Keratinocyte (primary cell): ENCODE results near the gene ZNF148. TPM values are rescaled to one million over a fixed set of nuclear protein-coding genes. Genes with fewer than 3 reads are reported as not detected.

Experiments used
- DNase-seq: peaks from one replicate; pipeline ENCODE4 v3.0.0-alpha.2; 2011; ENCODE audit warnings: low read depth, missing footprints, low spot score
- FAIRE-seq: peaks from 2 replicates; lab custom pipeline; 2011; peaks lifted over from hg19 to GRCh38; lab: Jason Lieb, UNC
- H2AFZ ChIP-seq: 2 replicates; pipeline ENCODE4 v1.6.0; 2012; ENCODE audit warnings: low read length, control low read depth, inconsistent platforms; ENCODE audit not compliant: control insufficient read depth
- H3K27ac ChIP-seq: 2 replicates; pipeline ENCODE4 v1.5.1; 2011; ENCODE audit warnings: low read length; ENCODE audit not compliant: control insufficient read depth, insufficient read depth
- H3K27me3 ChIP-seq: 3 replicates; pipeline ENCODE4 v1.6.0; 2011; ENCODE audit warnings: low read length; ENCODE audit not compliant: control insufficient read depth, insufficient read depth; ENCODE audit errors: extremely low read depth
- H3K36me3 ChIP-seq, 2 experiments: 2 replicates in 1 of 2; 3 replicates in 1 of 2; pipeline ENCODE4 v1.5.1; 2011; ENCODE audit warnings: low read length in 2 of 2, mild to moderate bottlenecking in 1 of 2; ENCODE audit not compliant: control insufficient read depth in 2 of 2, insufficient read depth in 2 of 2; ENCODE audit errors: extremely low read depth in 1 of 2
- H3K4me1 ChIP-seq: 3 replicates; pipeline ENCODE4 v1.5.1; 2011; ENCODE audit warnings: low read length; ENCODE audit not compliant: control insufficient read depth, insufficient read depth; ENCODE audit errors: extremely low read depth
- H3K4me2 ChIP-seq: 3 replicates; pipeline ENCODE4 v1.6.0; 2011; ENCODE audit warnings: low read depth, low read length; ENCODE audit not compliant: control insufficient read depth, insufficient read depth; ENCODE audit errors: extremely low read depth
- H3K4me3 ChIP-seq, 3 experiments: fragments of 200-600 bp in 1 of 3; sonication (generic) in 1 of 3; 2 replicates in 2 of 3; 3 replicates in 1 of 3; pipeline ENCODE4 v1.5.1; 2011 to 2016; ENCODE audit warnings: low read length in 3 of 3, mild to moderate bottlenecking in 3 of 3, control low read depth in 2 of 3, inconsistent platforms in 1 of 3, low read depth in 1 of 3, mixed read lengths in 1 of 3, mixed run types in 1 of 3, moderate library complexity in 1 of 3; ENCODE audit not compliant: control insufficient read depth in 2 of 3, insufficient read depth in 2 of 3; ENCODE audit errors: extremely low read depth in 1 of 3
- H3K79me2 ChIP-seq: 2 replicates; pipeline ENCODE4 v1.6.0; 2012; ENCODE audit warnings: low read length; ENCODE audit not compliant: control insufficient read depth, insufficient read depth
- H3K9ac ChIP-seq: 3 replicates; pipeline ENCODE4 v1.6.0; 2011; ENCODE audit warnings: low read length; ENCODE audit not compliant: control insufficient read depth, insufficient read depth; ENCODE audit errors: extremely low read depth
- H3K9me1 ChIP-seq: 3 replicates; pipeline ENCODE4 v1.6.0; 2011; ENCODE audit warnings: low read length; ENCODE audit not compliant: control insufficient read depth, insufficient read depth; ENCODE audit errors: extremely low read depth
- H3K9me3 ChIP-seq: 2 replicates; pipeline ENCODE4 v1.5.1; 2012; ENCODE audit warnings: low read depth, low read length; ENCODE audit not compliant: control insufficient read depth
- H4K20me1 ChIP-seq: 3 replicates; pipeline ENCODE4 v1.6.0; 2011; ENCODE audit warnings: low read length; ENCODE audit not compliant: control insufficient read depth, insufficient read depth; ENCODE audit errors: extremely low read depth
- EZH2 ChIP-seq: IDR thresholded peaks from one replicate; pipeline ENCODE4 v1.6.1; 2012; ENCODE audit warnings: inconsistent platforms, mild to moderate bottlenecking, low read length, moderate library complexity
- dilution Hi-C: fragments of 300-500 bp; cut with MboI; formaldehyde crosslinking; loops from one replicate; pipeline ENCODE4 v1.7.0; 2020; ENCODE audit warnings: low sequenced_read_pairs; ENCODE audit not compliant: extremely low pct_ligation_motif_present
- polyA plus RNA-seq, 5 experiments: library from polyadenylated mRNA; depleted of rRNA in 3 of 5; stranded (reverse) in 3 of 5; stranded (forward) in 1 of 5; unstranded in 1 of 5; fragments of >200 nt; gene quantifications; 1 replicate in 1 of 5; 2 replicates in 3 of 5; 3 replicates in 1 of 5; pipeline versions ENCODE4 v1.2.1 to v1.2.3, GENCODE V29; 2011 to 2012; ENCODE audit warnings: missing spikeins in 2 of 5, low read depth in 1 of 5, low replicate concordance in 1 of 5
- TF ChIP-seq, protein P1 (sequence below), 3 experiments: IDR thresholded peaks in 1 of 3; conservative IDR thresholded peaks in 1 of 3; optimal IDR thresholded peaks in 1 of 3; 2 replicates in 2 of 3; 3 replicates in 1 of 3; pipeline versions ENCODE3 to v1.5.1; 2011; ENCODE audit warnings: low read length in 3 of 3, mild to moderate bottlenecking in 3 of 3, moderate library complexity in 2 of 3, control low read depth in 1 of 3, inconsistent platforms in 1 of 3; ENCODE audit not compliant: insufficient read depth in 2 of 3; ENCODE audit errors: extremely low read depth in 1 of 3

Gene ZNF148
- polyA plus RNA-seq, 1 donor (not counting 4 experiments of a cell fraction or from before 2014, with no cell fraction given): 21.4 TPM

DNA sequence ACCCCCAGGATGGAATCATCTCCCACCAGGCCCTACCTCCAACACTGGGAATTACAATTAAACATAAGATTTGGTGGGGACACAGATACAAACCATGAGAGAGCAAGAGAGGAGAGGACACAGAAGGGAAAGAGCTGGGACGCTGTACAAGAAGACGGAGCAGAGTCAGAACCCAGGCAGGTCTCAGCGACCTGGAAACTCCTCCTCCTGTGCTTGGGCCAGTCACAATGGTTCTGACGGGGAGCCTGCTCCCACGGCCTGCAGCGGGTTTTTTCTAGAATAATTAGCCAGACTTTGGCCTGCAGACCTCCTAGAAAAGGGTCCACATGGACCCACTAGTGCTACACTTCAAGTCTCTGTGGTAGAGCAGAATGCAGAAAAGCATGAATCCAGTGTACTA lies 168.2 kb downstream of the ZNF148 start:
- H2AFZ ChIP-seq: no peak overlapping the region
- TF ChIP-seq, protein P1, sequence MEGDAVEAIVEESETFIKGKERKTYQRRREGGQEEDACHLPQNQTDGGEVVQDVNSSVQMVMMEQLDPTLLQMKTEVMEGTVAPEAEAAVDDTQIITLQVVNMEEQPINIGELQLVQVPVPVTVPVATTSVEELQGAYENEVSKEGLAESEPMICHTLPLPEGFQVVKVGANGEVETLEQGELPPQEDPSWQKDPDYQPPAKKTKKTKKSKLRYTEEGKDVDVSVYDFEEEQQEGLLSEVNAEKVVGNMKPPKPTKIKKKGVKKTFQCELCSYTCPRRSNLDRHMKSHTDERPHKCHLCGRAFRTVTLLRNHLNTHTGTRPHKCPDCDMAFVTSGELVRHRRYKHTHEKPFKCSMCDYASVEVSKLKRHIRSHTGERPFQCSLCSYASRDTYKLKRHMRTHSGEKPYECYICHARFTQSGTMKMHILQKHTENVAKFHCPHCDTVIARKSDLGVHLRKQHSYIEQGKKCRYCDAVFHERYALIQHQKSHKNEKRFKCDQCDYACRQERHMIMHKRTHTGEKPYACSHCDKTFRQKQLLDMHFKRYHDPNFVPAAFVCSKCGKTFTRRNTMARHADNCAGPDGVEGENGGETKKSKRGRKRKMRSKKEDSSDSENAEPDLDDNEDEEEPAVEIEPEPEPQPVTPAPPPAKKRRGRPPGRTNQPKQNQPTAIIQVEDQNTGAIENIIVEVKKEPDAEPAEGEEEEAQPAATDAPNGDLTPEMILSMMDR (optimal IDR thresholded peaks at IDR 0.05 in 1 of 3, IDR thresholded peaks at IDR 0.05 in 1 of 3, conservative IDR thresholded peaks at IDR 0.05 in 1 of 3; ENCODE audit: extremely low read depth in 1 of 3, insufficient read depth in 2 of 3, low read length in 3 of 3): no peak
- TF ChIP-seq EZH2: no peak
- H3K9ac ChIP-seq: no peak overlapping the region
- H3K4me1 ChIP-seq: peaks cover 7% of the 10 kb centered on the region
- dilution Hi-C loops: no loop called here
- no peak overlapping the region for H3K27ac ChIP-seq
- no peak for DNase-seq
- no peaks in the 10 kb centered on the region for H3K9me3 ChIP-seq
- no peaks in the 10 kb centered on the region for H3K27me3 ChIP-seq
- H3K79me2 ChIP-seq: no peaks in the 10 kb centered on the region
- peaks cover 0 to 6% of the 10 kb centered on the region in 2 experiments for H3K36me3 ChIP-seq
- H3K4me3 ChIP-seq: no peak overlapping the region
- H3K9me1 ChIP-seq: no peaks in the 10 kb centered on the region
- H4K20me1 ChIP-seq: no peaks in the 10 kb centered on the region
- FAIRE-seq: no peak
- no peak overlapping the region for H3K4me2 ChIP-seq

GRCh38 chr3:125203731-125204130 lies 171.4 kb downstream of the ZNF148 start:
- no peak for FAIRE-seq
- no peaks in the 10 kb centered on the region for H3K27me3 ChIP-seq
- dilution Hi-C loops: no loop called here

More at GRCh38 chr3:125203731-125204130, 171.4 kb downstream of the ZNF148 start:
- no peaks in the 10 kb centered on the region for H3K79me2 ChIP-seq
- H3K4me3 ChIP-seq: no peak overlapping the region
- peaks cover 0 to under 1% of the 10 kb centered on the region in 2 experiments for H3K36me3 ChIP-seq
- H3K4me2 ChIP-seq: no peak overlapping the region
- no peak for DNase-seq
- H3K9ac ChIP-seq: no peak overlapping the region
- no peaks in the 10 kb centered on the region for H4K20me1 ChIP-seq
- H2AFZ ChIP-seq: no peak overlapping the region
- TF ChIP-seq, protein P1 (optimal IDR thresholded peaks at IDR 0.05 in 1 of 3, IDR thresholded peaks at IDR 0.05 in 1 of 3, conservative IDR thresholded peaks at IDR 0.05 in 1 of 3; ENCODE audit: extremely low read depth in 1 of 3, insufficient read depth in 2 of 3, low read length in 3 of 3): no peak
- no peak for TF ChIP-seq EZH2
- no peak overlapping the region for H3K27ac ChIP-seq
- H3K4me1 ChIP-seq: no peaks in the 10 kb centered on the region
- H3K9me3 ChIP-seq: no peaks in the 10 kb centered on the region
- H3K9me1 ChIP-seq: no peaks in the 10 kb centered on the region
